ENCODE data around the gene C2CD3. TPM values are rescaled to one million over a fixed set of nuclear protein-coding genes. Genes with fewer than 3 reads are reported as not detected.
A peak's percentile ranks its signal among the peaks of the same experiment; 100 is the strongest.

The C2CD3 gene
- total and polyA plus RNA-seq, 2 of the 4 experiments (the other 2 are of a cell fraction): 11.1 to 19.2 TPM

DNA sequence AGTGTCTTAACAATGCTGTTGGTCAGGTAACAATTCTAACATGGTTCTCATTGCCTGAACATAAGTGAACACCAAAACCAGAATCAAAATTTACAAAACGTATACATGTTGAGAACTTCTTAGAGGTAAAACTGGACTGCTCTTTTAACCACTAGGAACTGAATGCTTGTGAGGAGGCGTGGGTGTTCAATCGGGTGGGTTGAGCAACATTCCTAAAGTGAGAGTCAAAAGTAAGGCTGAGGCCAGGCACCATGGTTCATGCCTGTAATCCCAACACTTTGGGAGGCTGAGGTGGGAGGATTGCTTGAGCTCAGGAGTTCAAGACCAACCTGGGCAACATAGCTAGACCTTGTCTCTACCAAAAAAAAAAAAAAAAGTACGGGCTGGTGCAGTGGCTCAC, 11.8 kb upstream of the C2CD3 start:
- Histone ChIP-seq H3K27ac (ENCODE audit: insufficient read depth, low read length) (no peak overlapping the region), H2BK20ac (ENCODE audit: low read depth, low read length) (no peak overlapping the region), H3K9me3 (ENCODE audit: control insufficient read depth, insufficient read depth, low read length) (no peaks in the 10 kb centered on the region), H3K4ac (ENCODE audit: low read depth, low read length) (no peak overlapping the region), H4K91ac (ENCODE audit: insufficient read depth, low read depth, low read length) (no peak overlapping the region), H2AK5ac (ENCODE audit: low read depth, low read length) (no peak overlapping the region), H3K23ac (ENCODE audit: low read depth, low read length) (no peak overlapping the region), H3K9me1 (ENCODE audit: insufficient read depth, low read length) (0 out of 2 replicates have a peak, but pooled peaks cover 2% of the 10 kb centered on the region), H2AFZ (replicated peaks; ENCODE audit: low read length, poor library complexity) (no peak overlapping the region), H3K4me3 (ENCODE audit: insufficient read depth, low read depth, low read length) (no peak overlapping the region), H2BK5ac (ENCODE audit: low read depth, low read length, poor library complexity, severe bottlenecking) (no peak overlapping the region), H3K9ac (ENCODE audit: low read depth, low read length) (no peak overlapping the region), H3K4me1 (ENCODE audit: control insufficient read depth, insufficient read depth, low read length) (peaks cover 3% of the 10 kb centered on the region), H4K20me1 (ENCODE audit: insufficient read depth, low read length) (peaks cover 50% of the 10 kb centered on the region), H4K8ac (ENCODE audit: low read depth in 2 of 2, low read length in 2 of 2) (no peak overlapping the region), H3K56ac (ENCODE audit: extremely low read depth, insufficient read depth, low read length) (no peak overlapping the region), H2AK9ac (replicated peaks; ENCODE audit: low read depth, low read length, poor library complexity) (no peak overlapping the region), H3K14ac (replicated peaks; ENCODE audit: low read depth, low read length) (no peak overlapping the region), H3K27me3 (ENCODE audit: control insufficient read depth, insufficient read depth, low read length) (no peaks in the 10 kb centered on the region), H2BK15ac (ENCODE audit: low read depth, low read length) (no peak overlapping the region), H3K18ac (ENCODE audit: low read depth, low read length) (no peak overlapping the region), H3K79me1 (ENCODE audit: low read depth in 1 of 2, low read length in 2 of 2) (peaks cover 26 to 66% of the 10 kb centered on the region in 2 experiments), H2BK120ac (ENCODE audit: low read depth, low read length) (no peak overlapping the region), H3K4me2 (ENCODE audit: low read depth, low read length) (no peak overlapping the region), H3K36me3 (ENCODE audit: control insufficient read depth, insufficient read depth, low read length) (0 out of 2 replicates have a peak, but pooled peaks cover 2% of the 10 kb centered on the region), H4K5ac (ENCODE audit: low read depth, low read length) (no peak overlapping the region)
- ATAC-seq (ENCODE audit: low read depth) (no peak), DNase-seq (peak; percentile 25)
- intact Hi-C loops (cut with micrococcal nuclease) (no loop called here), dilution Hi-C loops (cut with HindIII; ENCODE audit: low sequenced_read_pairs, unreplicated experiment) (no loop called here), in situ Hi-C loops (cut with MboI; ENCODE audit: low sequenced_read_pairs) (no loop called here)
- TF ChIP-seq, protein P1, sequence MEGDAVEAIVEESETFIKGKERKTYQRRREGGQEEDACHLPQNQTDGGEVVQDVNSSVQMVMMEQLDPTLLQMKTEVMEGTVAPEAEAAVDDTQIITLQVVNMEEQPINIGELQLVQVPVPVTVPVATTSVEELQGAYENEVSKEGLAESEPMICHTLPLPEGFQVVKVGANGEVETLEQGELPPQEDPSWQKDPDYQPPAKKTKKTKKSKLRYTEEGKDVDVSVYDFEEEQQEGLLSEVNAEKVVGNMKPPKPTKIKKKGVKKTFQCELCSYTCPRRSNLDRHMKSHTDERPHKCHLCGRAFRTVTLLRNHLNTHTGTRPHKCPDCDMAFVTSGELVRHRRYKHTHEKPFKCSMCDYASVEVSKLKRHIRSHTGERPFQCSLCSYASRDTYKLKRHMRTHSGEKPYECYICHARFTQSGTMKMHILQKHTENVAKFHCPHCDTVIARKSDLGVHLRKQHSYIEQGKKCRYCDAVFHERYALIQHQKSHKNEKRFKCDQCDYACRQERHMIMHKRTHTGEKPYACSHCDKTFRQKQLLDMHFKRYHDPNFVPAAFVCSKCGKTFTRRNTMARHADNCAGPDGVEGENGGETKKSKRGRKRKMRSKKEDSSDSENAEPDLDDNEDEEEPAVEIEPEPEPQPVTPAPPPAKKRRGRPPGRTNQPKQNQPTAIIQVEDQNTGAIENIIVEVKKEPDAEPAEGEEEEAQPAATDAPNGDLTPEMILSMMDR (conservative IDR thresholded peaks at IDR 0.05; ENCODE audit: low read depth, low read length): no peak
- TF ChIP-seq MXI1 (IDR thresholded peaks at IDR 0.05; ENCODE audit: borderline replicate concordance, low read depth, low read length): no peak
- TF ChIP-seq NFE2L2 (IDR thresholded peaks at IDR 0.05; ENCODE audit: low read depth, low read length): no peak
- TF ChIP-seq RAD21 (IDR thresholded peaks at IDR 0.05; ENCODE audit: low read length): no peak
- POLR2A ChIA-PET (ENCODE audit: unreplicated experiment): no interaction called here
- no TSS peak for BruUV-seq (replicated peaks)
- CTCF ChIA-PET: no interaction called here
- WGBS, 2 experiments (ENCODE audit: extremely low coverage in 2 of 2, insufficient read length in 1 of 2): no CpG with 5 or more reads among the region's 4 CpGs
